Stomach smooth muscle (tissue), 2 donors: ENCODE data around the gene APLN.

Source experiments
- H3K27ac ChIP-seq: one replicate; pipeline ENCODE4 v1.7.0; 2013; ENCODE audit warnings: mild to moderate bottlenecking, low read length, inconsistent platforms
- H3K27me3 ChIP-seq, 2 donors: one replicate each; pipeline ENCODE4 v1.7.0; 2013; ENCODE audit warnings: low read length in 2 of 2; ENCODE audit not compliant: insufficient read depth in 2 of 2, control insufficient read depth in 1 of 2
- H3K36me3 ChIP-seq, 2 donors: one replicate each; pipeline ENCODE4 v1.7.0; 2013; ENCODE audit warnings: low read length in 2 of 2; ENCODE audit not compliant: control insufficient read depth in 2 of 2, insufficient read depth in 2 of 2
- H3K4me1 ChIP-seq: one replicate; pipeline ENCODE4 v1.7.0; 2013; ENCODE audit warnings: low read length; ENCODE audit not compliant: control insufficient read depth, insufficient read depth
- H3K4me3 ChIP-seq, 2 donors: one replicate each; pipeline ENCODE4 v1.7.0; 2013; ENCODE audit warnings: low read length in 2 of 2
- H3K9ac ChIP-seq, 2 donors: one replicate each; pipeline ENCODE4 v1.7.0; 2013; ENCODE audit warnings: low read length in 2 of 2, mild to moderate bottlenecking in 1 of 2
- H3K9me3 ChIP-seq, 2 donors: one replicate each; pipeline ENCODE4 v1.7.0; 2013; ENCODE audit warnings: low read length in 2 of 2; ENCODE audit not compliant: control insufficient read depth in 2 of 2
- donor health status: healthy.
- donor health status: Pancreatic carcinoma.

Gene APLN

GRCh38 chrX:129640737-129641136 is 14.0 kb downstream of the APLN start:
- Histone ChIP-seq H3K27me3 (peaks cover 0 to 4% of the 10 kb centered on the region in 2 donors), H3K9me3 (peaks cover 0 to 3% of the 10 kb centered on the region in 2 donors), H3K4me3 (no peak overlapping the region), H3K4me1 (peaks cover 2% of the 10 kb centered on the region), H3K27ac (no peak overlapping the region), H3K9ac (no peak overlapping the region), H3K36me3 (no peaks in the 10 kb centered on the region)

DNA sequence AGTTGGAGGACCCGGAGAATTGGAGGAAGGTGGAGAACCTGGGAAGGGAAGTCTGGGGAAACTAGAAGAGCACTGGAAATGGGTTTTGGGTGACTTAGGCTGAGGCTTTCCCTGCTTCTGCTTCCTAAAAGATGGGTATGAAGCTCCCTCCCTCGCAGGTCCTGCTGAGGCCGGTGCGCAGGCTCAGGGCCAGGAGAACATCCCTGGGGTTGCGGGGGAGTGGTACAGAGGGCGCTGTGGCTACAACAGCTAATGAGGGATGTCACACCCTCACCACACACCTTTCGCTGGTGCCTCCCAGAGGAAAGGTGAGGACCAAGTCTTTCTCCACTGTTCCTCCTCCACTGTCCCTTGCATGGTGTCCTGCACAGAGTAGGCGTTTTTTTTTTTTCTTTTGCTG is 15.8 kb downstream of the APLN start:
- Histone ChIP-seq H3K36me3 (no peaks in the 10 kb centered on the region), H3K27me3 (peaks cover 0 to 7% of the 10 kb centered on the region in 2 donors), H3K27ac (no peak overlapping the region), H3K9ac (no peak overlapping the region), H3K4me3 (no peak overlapping the region), H3K4me1 (peaks cover 2% of the 10 kb centered on the region), H3K9me3 (peaks cover 0 to 3% of the 10 kb centered on the region in 2 donors)

GRCh38 chrX:129637217-129638109 is 17.3 kb downstream of the APLN start:
- H3K4me3 ChIP-seq = no peak overlapping the region
- peaks cover 0 to 3% of the 10 kb centered on the region in 2 donors for H3K9me3 ChIP-seq
- H3K27ac ChIP-seq = no peak overlapping the region
- H3K36me3 ChIP-seq = no peaks in the 10 kb centered on the region
- peaks cover 2% of the 10 kb centered on the region for H3K4me1 ChIP-seq
- no peak overlapping the region for H3K9ac ChIP-seq
- peaks cover 0 to 7% of the 10 kb centered on the region in 2 donors for H3K27me3 ChIP-seq

DNA sequence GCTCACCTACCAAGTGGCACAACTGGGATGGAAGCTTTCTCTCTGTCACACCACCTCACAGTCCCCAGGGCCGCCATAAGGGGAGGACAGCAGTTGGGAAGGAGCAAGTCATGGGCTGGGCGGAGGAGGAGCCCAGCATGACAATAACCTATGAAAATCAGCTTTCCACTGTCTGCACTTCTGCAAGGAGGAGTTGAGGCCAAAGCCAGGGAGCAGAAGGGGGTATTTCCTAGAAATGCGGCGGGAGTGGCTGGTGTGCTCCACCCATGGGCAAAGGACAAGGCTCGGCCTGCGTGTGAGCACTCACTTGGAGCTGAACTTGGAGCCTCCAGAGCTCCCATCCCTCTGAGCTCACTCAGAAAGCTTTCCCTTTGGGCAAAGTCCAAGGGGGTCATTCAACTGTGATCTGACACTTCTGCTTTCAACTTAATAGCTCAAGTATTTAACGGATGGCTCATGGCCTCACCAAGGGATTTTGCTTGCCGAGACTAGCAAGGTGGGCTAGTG is 18.5 kb downstream of the APLN start:
- peaks cover 2% of the 10 kb centered on the region for H3K4me1 ChIP-seq
- peaks cover 0 to under 1% of the 10 kb centered on the region in 2 donors for H3K9me3 ChIP-seq
- H3K9ac ChIP-seq = no peak overlapping the region
- no peak overlapping the region for H3K4me3 ChIP-seq
- H3K27me3 ChIP-seq = peaks cover 0 to 7% of the 10 kb centered on the region in 2 donors
- H3K27ac ChIP-seq = no peak overlapping the region
- H3K36me3 ChIP-seq = no peaks in the 10 kb centered on the region

GRCh38 chrX:129634541-129634940 is 20.2 kb downstream of the APLN start:
- H3K9me3 ChIP-seq = no peaks in the 10 kb centered on the region
- no peak overlapping the region for H3K27ac ChIP-seq

GRCh38 chrX:129632443-129632842 is 22.3 kb downstream of the APLN start:
- Histone ChIP-seq H3K27me3 (peaks cover 0 to 5% of the 10 kb centered on the region in 2 donors), H3K4me3 (no peak overlapping the region), H3K9ac (no peak overlapping the region), H3K27ac (no peak overlapping the region), H3K36me3 (no peaks in the 10 kb centered on the region), H3K9me3 (no peaks in the 10 kb centered on the region), H3K4me1 (no peaks in the 10 kb centered on the region)

More at GRCh38 chrX:129634541-129634940, 20.2 kb downstream of the APLN start:
- Histone ChIP-seq H3K9ac (no peak overlapping the region), H3K4me1 (peaks cover 2% of the 10 kb centered on the region), H3K27me3 (peaks cover 0 to 7% of the 10 kb centered on the region in 2 donors), H3K36me3 (no peaks in the 10 kb centered on the region), H3K4me3 (no peak overlapping the region)

GRCh38 chrX:129631849-129632248 is 22.9 kb downstream of the APLN start:
- H3K36me3 ChIP-seq = no peaks in the 10 kb centered on the region
- H3K4me3 ChIP-seq = no peak overlapping the region
- no peak overlapping the region for H3K27ac ChIP-seq
- no peaks in the 10 kb centered on the region for H3K9me3 ChIP-seq
- no peaks in the 10 kb centered on the region for H3K4me1 ChIP-seq
- H3K27me3 ChIP-seq = peaks cover 0 to 3% of the 10 kb centered on the region in 2 donors
- no peak overlapping the region for H3K9ac ChIP-seq

- peaks cover 0 to 3% of the 10 kb centered on the region in 2 donors for H3K27me3 ChIP-seq
- H3K4me3 ChIP-seq = no peak overlapping the region
- no peaks in the 10 kb centered on the region for H3K4me1 ChIP-seq
- H3K36me3 ChIP-seq = no peaks in the 10 kb centered on the region
- H3K27ac ChIP-seq = no peak overlapping the region
- no peak overlapping the region for H3K9ac ChIP-seq
- H3K9me3 ChIP-seq = no peaks in the 10 kb centered on the region
Observed at GRCh38 chrX:129629837-129630236, 24.9 kb downstream of the APLN start.

GRCh38 chrX:129626026-129626425 is 28.7 kb downstream of the APLN start:
- H3K9me3 ChIP-seq = no peaks in the 10 kb centered on the region
- peaks cover 0 to 4% of the 10 kb centered on the region in 2 donors for H3K27me3 ChIP-seq
- H3K27ac ChIP-seq = no peak overlapping the region
- H3K36me3 ChIP-seq = no peaks in the 10 kb centered on the region
- no peak overlapping the region for H3K4me3 ChIP-seq
- H3K4me1 ChIP-seq = no peaks in the 10 kb centered on the region
- H3K9ac ChIP-seq = no peak overlapping the region

DNA sequence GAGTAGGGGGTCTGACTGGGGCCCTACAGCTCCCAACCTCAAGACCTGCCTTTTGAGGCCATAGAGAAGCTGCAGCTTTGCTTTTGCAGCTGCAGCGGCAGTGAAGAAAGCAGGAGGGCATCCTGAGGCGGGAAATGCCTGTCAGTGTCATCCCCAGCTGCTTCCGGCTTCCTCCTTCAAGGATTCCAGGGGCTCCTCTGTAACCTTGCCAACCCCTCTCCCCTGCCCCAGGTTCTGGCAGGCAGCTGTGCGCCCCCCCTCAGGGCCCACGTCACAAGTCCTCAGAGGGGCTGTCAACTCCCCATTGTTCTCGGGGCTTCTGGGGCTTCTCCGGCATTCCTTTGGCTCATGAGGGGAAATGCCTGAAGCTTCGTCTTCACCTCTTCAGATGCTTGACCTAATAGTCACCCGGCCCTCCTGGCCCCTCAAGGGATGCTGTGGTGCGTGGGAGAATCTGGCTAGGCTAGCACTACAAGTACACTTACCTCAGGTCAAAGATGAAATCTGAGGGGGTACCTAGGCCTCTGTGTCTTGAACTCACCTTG is 31.9 kb downstream of the APLN start:
- peaks cover 0 to 10% of the 10 kb centered on the region in 2 donors for H3K27me3 ChIP-seq
- H3K4me1 ChIP-seq = no peaks in the 10 kb centered on the region
- H3K4me3 ChIP-seq = no peak overlapping the region
- no peak overlapping the region for H3K27ac ChIP-seq
- no peaks in the 10 kb centered on the region for H3K36me3 ChIP-seq
- H3K9me3 ChIP-seq = no peaks in the 10 kb centered on the region
- no peak overlapping the region for H3K9ac ChIP-seq

- H3K27ac ChIP-seq = no peak overlapping the region
- no peak overlapping the region for H3K9ac ChIP-seq
- peaks cover 0 to 16% of the 10 kb centered on the region in 2 donors for H3K27me3 ChIP-seq
- no peaks in the 10 kb centered on the region for H3K4me1 ChIP-seq
- no peaks in the 10 kb centered on the region for H3K9me3 ChIP-seq
- no peaks in the 10 kb centered on the region for H3K36me3 ChIP-seq
- no peak overlapping the region for H3K4me3 ChIP-seq
Observed at GRCh38 chrX:129618997-129619396, 35.8 kb downstream of the APLN start.
